HEK293T (cell line): Measurements from ENCODE around the gene KCNJ2.
A peak's percentile ranks its signal among the peaks of the same experiment; 100 is the strongest.

Experiments used
- CTCF ChIA-PET: fragments of 350-600 bp; formaldehyde crosslinking; extraction: SDS; loops from one replicate; lab custom pipeline; 2021; ENCODE audit warnings: antibody characterized with exemption, inconsistent platforms; lab: Yijun Ruan, JAX
- POLR2A ChIA-PET: fragments of 350-600 bp; formaldehyde crosslinking; extraction: SDS; loops from one replicate; lab custom pipeline; 2020; ENCODE audit warnings: antibody characterized with exemption, inconsistent platforms; lab: Yijun Ruan, JAX
- DNase-seq: peaks from one replicate; pipeline ENCODE4 v3.0.0; 2012; ENCODE audit warnings: mixed read lengths; ENCODE audit errors: extremely low spot score
- ARNT ChIP-seq: fragments of 450-650 bp; IDR thresholded peaks from 2 replicates; pipeline ENCODE4 v1.6.1; 2017; ENCODE audit warnings: mild to moderate bottlenecking
- BHLHE40 ChIP-seq: fragments of 450-650 bp; IDR thresholded peaks from 2 replicates; pipeline ENCODE4 v1.6.1; 2016; ENCODE audit warnings: mild to moderate bottlenecking, moderate library complexity, borderline replicate concordance
- CTBP1 ChIP-seq: fragments of 450-650 bp; IDR thresholded peaks from 2 replicates; pipeline ENCODE4 v1.6.1; 2016; ENCODE audit warnings: borderline replicate concordance
- ELF4 ChIP-seq: fragments of 450-650 bp; IDR thresholded peaks from 2 replicates; pipeline ENCODE4 v1.6.1; 2017; ENCODE audit warnings: antibody characterized with exemption
- FOXA1 ChIP-seq: fragments of 450-650 bp; IDR thresholded peaks from 2 replicates; pipeline ENCODE4 v1.6.1; 2016; ENCODE audit warnings: mild to moderate bottlenecking
- FOXK2 ChIP-seq: fragments of 450-650 bp; IDR thresholded peaks from 2 replicates; pipeline ENCODE4 v1.6.1; 2016; ENCODE audit warnings: mild to moderate bottlenecking
- FOXM1 ChIP-seq: fragments of 450-650 bp; IDR thresholded peaks from 2 replicates; pipeline ENCODE4 v1.6.1; 2017; ENCODE audit warnings: mild to moderate bottlenecking, borderline replicate concordance
- HDGF ChIP-seq: fragments of 450-650 bp; IDR thresholded peaks from 2 replicates; pipeline ENCODE4 v1.6.1; 2017; ENCODE audit warnings: antibody characterized with exemption, borderline replicate concordance
- L3MBTL2 ChIP-seq: fragments of 450-650 bp; conservative IDR thresholded peaks from 2 replicates; pipeline ENCODE4 v1.6.1; 2016; ENCODE audit warnings: mild to moderate bottlenecking
- LEF1 ChIP-seq: fragments of 450-650 bp; IDR thresholded peaks from 2 replicates; pipeline ENCODE4 v1.6.1; 2017; ENCODE audit warnings: mild to moderate bottlenecking, borderline replicate concordance
- NFRKB ChIP-seq: fragments of 450-650 bp; IDR thresholded peaks from 2 replicates; pipeline ENCODE4 v1.6.1; 2016; ENCODE audit warnings: mild to moderate bottlenecking, moderate library complexity
- PKNOX1 ChIP-seq: fragments of 450-650 bp; IDR thresholded peaks from 2 replicates; pipeline ENCODE4 v1.6.1; 2016
- SP1 ChIP-seq: fragments of 450-650 bp; IDR thresholded peaks from 2 replicates; pipeline ENCODE4 v1.6.1; 2017
- SUZ12 ChIP-seq: fragments of 450-650 bp; IDR thresholded peaks from 2 replicates; pipeline ENCODE4 v1.6.1; 2016; ENCODE audit warnings: mild to moderate bottlenecking
- TARDBP ChIP-seq: fragments of 450-650 bp; IDR thresholded peaks from 2 replicates; pipeline ENCODE4 v1.6.1; 2016
- ZNF384 ChIP-seq: fragments of 450-650 bp; IDR thresholded peaks from 2 replicates; pipeline ENCODE4 v1.6.1; 2016

The KCNJ2 gene

GRCh38 chr17:70134042-70134441 lies 35.3 kb upstream of the KCNJ2 start:
- ChIA-PET POLR2A (no interaction called here), CTCF (no interaction called here)
- no peak for TF ChIP-seq TARDBP
- TF ChIP-seq BHLHE40: no peak
- no peak for DNase-seq

GRCh38 chr17:70134777-70135176 lies 34.6 kb upstream of the KCNJ2 start:
- TF ChIP-seq L3MBTL2 (no peak), ZNF384 (0 out of 2 replicates have a peak, but pooled peaks have one; percentile 24)
- no peak for DNase-seq
- ChIA-PET POLR2A (no interaction called here), CTCF (no interaction called here)

GRCh38 chr17:70136131-70136530 lies 33.2 kb upstream of the KCNJ2 start:
- no peak for DNase-seq
- CTCF ChIA-PET: interaction anchor here (0.6 to 0.7 kb wide), 3 partner anchors 21 to 502 kb away, joined by 3 to 6 read pairs (median 4); no protein-coding TSS in a partner anchor
- POLR2A ChIA-PET: no interaction called here
- no peak for TF ChIP-seq SUZ12
- no peak for TF ChIP-seq FOXA1

GRCh38 chr17:70137451-70138230 lies 31.7 kb upstream of the KCNJ2 start:
- TF ChIP-seq BHLHE40: no peak
- TF ChIP-seq ARNT: no peak
- TF ChIP-seq L3MBTL2: no peak
- TF ChIP-seq SP1: no peak
- no peak for TF ChIP-seq FOXM1
- peak; percentile 95 for TF ChIP-seq PKNOX1
- TF ChIP-seq ELF4: no peak
- ChIA-PET CTCF (interaction anchor here (0.9 kb wide), 1 partner anchor 531 kb away, joined by 3 read pairs; no protein-coding TSS in a partner anchor), POLR2A (interaction anchor here (0.8 kb wide), 1 partner anchor 19 kb away, joined by 3 read pairs; no protein-coding TSS in a partner anchor)
- peak; percentile 37 for DNase-seq

- peak; percentile 85 for TF ChIP-seq ZNF384
- peak; percentile 28; the same call in 1 of the 2 replicates for TF ChIP-seq L3MBTL2
- TF ChIP-seq CTBP1: no peak
- TF ChIP-seq PKNOX1: peak; percentile 78
- POLR2A ChIA-PET: interaction anchor here (0.8 kb wide), 1 partner anchor 18 kb away, joined by 3 read pairs; no protein-coding TSS in a partner anchor
- CTCF ChIA-PET: interaction anchor here (0.9 kb wide), 1 partner anchor 532 kb away, joined by 3 read pairs; no protein-coding TSS in a partner anchor
- peak; percentile 9 for DNase-seq
Observed at GRCh38 chr17:70138291-70138865, 31.0 kb upstream of the KCNJ2 start.

GRCh38 chr17:70139449-70139993 lies 29.8 kb upstream of the KCNJ2 start:
- TF ChIP-seq PKNOX1: no peak
- no peak for TF ChIP-seq HDGF
- no peak for TF ChIP-seq CTBP1
- no peak for TF ChIP-seq ELF4
- no peak for TF ChIP-seq FOXM1
- POLR2A ChIA-PET: no interaction called here
- CTCF ChIA-PET: interaction anchor here (0.6 to 1.1 kb wide), 3 partner anchors 10 to 194 kb away, joined by 3 read pairs; no protein-coding TSS in a partner anchor
- no peak for DNase-seq

- ChIA-PET CTCF (interaction anchor here (0.7 to 1.4 kb wide), 4 partner anchors 21 to 537 kb away, joined by 3 to 5 read pairs (median 4); no protein-coding TSS in a partner anchor), POLR2A (no interaction called here)
- TF ChIP-seq NFRKB: no peak
- TF ChIP-seq BHLHE40: no peak
- TF ChIP-seq FOXM1: no peak
- no peak for TF ChIP-seq ZNF384
- TF ChIP-seq SUZ12: no peak
- no peak for TF ChIP-seq SP1
- no peak for TF ChIP-seq TARDBP
- no peak for TF ChIP-seq L3MBTL2
- TF ChIP-seq LEF1: no peak
- TF ChIP-seq FOXA1: no peak
- TF ChIP-seq ARNT: no peak
- TF ChIP-seq HDGF: no peak
- no peak for TF ChIP-seq FOXK2
- DNase-seq: no peak
Observed at GRCh38 chr17:70144260-70144846, 25.0 kb upstream of the KCNJ2 start.
